Inflammatory macrophage (primary cell): ENCODE results near the gene JARID2.

Experiments
- DNase-seq, 2 donors: peaks; one replicate each; pipeline ENCODE4 v3.0.0-alpha.2; 2020 to 2022

The JARID2 gene

DNA sequence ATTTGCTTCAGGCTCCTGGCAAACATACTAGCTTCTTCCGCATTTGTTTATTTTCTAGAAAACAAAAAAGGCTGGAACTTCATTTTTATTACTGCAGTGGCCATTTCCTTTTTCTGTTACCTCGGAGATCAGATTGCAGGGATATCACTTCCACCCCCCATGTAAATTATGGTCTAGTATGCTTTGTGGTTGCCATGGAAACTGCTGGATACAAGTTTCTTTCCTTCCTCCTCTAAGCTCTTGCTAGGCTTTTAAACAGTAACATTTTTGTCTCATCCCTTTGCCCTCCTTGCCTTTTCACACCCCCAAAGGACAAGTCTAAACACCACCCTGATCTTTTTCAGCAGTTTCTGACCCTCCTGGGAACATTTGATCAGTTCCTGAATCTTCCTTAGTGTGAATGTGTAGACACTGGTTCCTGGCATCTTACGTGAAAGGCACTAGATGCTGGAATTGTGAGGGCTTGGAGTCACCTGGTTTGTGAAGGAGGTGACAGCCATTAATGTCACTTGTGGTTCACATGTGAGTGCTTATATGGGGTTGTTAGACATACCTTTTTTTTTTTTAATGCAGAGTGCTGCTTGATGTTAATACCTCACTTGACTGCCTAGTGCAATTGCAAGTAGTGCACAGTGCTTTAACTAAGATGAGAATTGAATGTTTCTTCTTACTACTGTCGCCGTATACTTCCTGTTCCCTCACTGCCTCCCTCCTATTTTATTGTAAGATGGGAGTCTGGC is 181.6 kb downstream of the JARID2 start:
- DNase-seq: peak; percentile 76 to 83

- peak; percentile 58 to 68 for DNase-seq
These were observed 183.6 kb downstream of the JARID2 start for GRCh38 chr6:15429141-15430110.

DNA sequence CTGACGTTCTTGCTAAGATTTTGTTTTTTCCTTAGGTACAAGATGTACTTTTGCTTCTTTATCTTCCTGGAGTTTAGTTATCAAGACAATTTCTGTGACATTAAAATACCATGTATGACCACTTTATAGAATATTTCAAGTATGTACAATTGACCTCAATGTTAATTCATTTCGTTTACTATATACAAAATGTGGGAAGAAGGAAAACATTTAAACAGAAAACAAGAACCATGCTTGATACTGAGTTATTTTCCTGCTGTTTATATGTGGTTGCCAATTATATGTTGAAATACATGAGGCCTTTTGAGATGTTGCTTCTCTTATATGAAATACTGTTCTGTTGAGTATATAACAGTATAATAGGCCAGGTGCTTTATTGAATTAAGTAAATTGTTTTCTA is 184.3 kb downstream of the JARID2 start:
- no peak for DNase-seq

- DNase-seq: no peak
These were observed 185.1 kb downstream of the JARID2 start for GRCh38 chr6:15430931-15431405.

DNA sequence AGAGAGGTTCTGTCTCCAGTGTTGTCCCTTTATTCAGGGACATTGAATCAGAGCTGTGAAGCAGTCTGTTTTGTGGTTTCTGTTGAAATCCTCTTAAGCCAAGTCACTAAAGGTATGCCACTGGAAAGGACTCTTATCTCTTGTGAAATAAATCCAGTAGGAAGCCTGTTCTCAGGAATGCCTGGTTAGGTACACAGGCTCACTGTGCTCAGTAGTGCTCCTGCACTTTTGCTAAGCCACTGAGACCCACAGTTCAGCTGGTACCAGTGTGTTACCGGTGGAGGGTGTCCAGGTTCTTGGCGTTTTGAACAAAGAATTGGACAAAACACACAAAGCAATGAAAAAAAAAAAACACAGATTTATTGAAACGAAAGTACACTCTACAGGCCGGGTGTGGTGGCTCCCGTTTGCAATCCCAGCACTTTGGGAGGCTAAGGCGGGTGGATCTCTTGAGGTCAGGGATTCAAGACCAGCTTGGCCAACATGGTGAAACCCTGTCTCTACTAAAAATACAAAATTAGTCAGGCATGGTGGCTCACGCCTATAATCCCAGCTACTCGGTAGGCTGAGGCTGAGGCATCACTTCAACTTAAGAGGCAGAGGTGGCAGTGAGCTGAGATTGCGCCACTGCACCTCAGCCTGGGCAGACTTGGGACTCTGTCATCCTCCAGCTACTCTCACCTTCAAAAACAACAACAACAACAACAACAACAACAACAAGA is 186.1 kb downstream of the JARID2 start:
- DNase-seq: peak in 1 of 2 donors; percentile 37

DNA sequence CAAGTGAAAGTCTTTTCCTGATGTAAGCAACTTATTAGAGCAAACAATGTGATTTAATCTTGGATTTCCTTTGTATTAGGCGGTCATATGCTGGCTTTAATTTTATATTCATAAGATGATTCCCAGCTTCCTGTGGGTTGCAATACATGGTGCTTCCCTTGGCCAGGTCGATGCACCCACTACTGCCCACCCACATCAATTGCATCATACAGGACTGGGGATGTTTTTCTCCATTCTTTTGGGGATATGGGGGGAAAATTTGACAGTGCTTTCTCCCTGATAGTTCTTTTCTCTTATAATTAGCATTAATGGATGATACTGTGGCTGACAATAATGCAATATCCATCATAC is 187.6 kb downstream of the JARID2 start:
- no peak for DNase-seq

GRCh38 chr6:15434263-15434662 is 188.4 kb downstream of the JARID2 start:
- DNase-seq: no peak

DNA sequence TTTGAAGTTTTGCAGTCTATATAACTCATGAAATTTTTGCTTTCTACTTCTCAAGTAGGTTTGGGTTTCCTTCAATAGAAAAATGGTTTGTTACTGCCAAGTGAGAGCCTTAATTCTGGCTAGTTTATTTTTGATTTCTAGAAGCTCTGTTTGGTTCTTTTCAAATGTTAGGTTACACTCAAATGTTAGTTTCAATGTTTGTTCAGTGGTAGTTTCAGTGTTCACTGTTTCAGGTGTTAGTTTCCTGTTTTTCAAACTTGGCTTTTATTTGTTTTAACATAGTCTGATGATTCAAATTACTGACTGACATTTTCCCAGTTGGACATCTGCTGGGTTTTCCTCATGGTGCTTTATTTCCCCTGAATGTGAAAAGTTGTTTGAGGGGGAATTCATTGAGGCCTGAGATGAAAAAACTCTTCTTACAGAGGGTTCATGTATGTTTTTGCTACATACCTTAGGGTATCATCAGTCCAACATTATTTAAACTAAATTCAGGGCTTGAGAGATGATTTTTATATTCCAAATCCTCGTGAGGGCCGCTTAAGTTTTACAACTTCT is 189.0 kb downstream of the JARID2 start:
- DNase-seq: no peak

DNA sequence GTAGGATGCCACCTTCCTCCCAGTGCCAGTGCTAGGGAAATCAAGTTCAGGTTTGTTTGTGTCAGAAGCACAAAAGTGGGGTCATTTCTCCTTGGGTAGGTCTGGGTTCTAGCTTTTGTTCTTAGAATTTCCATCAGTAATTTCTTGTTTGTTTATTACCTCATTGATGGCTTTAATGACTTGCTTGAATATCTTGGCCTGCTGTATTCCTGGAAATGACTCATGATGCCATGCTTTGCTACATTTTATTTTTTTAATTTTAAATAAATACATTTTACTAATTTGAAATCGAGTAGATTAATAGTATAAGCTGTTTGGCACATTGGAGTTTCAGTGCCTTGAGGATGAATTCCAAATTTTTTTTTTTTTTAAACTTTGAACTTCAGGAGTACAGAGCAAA is 189.6 kb downstream of the JARID2 start:
- no peak for DNase-seq

- no peak for DNase-seq
These were observed 190.6 kb downstream of the JARID2 start for GRCh38 chr6:15436451-15436850.

- DNase-seq: peak in 1 of 2 donors; percentile 27
These were observed 191.3 kb downstream of the JARID2 start for GRCh38 chr6:15437090-15437635.

- no peak for DNase-seq
These were observed 193.6 kb downstream of the JARID2 start for GRCh38 chr6:15439410-15440025.

DNA sequence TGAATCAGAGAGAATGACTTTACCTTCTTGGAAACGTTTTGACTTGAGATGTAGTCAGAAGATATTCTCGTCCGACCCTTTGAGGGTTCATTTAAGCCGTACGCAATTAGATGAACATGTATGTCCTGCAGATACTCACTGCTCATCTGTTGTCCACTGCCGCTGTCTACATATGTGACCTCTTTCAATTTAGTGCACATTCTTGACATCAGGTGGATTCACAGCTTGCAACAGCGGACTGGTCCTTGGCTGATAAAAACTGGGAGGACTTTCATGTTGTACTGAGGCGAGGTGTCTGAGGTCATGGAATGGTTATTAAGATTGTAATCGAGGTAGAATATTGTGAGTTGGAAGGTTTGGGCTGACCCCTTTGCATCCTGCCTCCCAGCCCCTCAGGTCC is 194.2 kb downstream of the JARID2 start:
- no peak for DNase-seq

DNA sequence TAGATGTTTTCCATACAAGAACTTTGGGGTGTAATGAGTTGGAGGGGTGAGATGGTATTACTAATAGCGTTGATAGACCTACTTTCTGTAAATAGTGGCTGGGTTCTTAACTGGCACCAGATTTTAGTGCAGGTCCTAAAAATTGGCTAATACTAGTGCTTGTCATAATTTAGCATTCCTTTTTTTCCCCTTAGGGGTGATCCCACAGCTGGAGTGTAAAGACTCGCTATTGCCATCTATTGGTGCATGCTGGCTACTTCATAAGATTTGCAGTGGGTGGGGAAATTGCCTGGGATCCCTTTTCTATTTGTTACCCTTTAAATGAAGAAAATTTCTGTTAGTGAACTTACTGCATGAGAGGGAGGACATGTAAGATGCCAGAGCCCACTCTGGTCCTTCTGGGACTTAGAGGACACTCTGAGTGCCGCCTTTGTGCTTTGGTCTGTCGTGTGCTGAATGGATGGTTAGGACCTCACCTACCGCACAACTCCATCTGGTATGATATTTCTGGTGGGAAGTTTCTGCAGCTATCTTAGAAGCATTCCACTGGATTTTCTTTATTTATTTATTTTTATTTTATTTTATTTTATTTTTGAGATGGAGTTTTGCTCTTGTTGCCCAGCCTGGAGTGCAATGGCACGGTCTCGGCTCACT is 195.5 kb downstream of the JARID2 start:
- peak; percentile 68 to 74 for DNase-seq

- DNase-seq: peak; percentile 31 to 39
These were observed 196.1 kb downstream of the JARID2 start for GRCh38 chr6:15441981-15442380.

DNA sequence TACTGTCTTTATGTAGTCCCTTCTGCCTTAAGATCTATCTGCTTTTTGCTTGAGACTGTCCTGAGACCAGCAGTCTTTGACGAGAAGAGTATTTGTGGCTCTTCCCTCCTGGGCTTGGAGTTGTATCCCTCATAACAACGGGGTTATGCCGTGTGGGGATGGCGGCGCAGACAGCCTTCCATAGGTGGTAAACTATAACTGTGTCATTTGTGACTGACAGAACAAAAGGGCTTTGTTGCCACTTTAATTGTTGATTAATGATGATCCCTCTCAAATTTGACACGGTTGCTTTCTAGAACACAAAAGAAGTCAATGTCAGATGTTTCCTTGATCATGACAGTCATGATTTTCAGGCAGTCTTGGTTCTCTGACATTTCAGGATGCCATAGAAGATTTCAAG is 196.6 kb downstream of the JARID2 start:
- no peak for DNase-seq

- DNase-seq: peak; percentile 64 to 80
These were observed 197.4 kb downstream of the JARID2 start for GRCh38 chr6:15443119-15443830.

DNA sequence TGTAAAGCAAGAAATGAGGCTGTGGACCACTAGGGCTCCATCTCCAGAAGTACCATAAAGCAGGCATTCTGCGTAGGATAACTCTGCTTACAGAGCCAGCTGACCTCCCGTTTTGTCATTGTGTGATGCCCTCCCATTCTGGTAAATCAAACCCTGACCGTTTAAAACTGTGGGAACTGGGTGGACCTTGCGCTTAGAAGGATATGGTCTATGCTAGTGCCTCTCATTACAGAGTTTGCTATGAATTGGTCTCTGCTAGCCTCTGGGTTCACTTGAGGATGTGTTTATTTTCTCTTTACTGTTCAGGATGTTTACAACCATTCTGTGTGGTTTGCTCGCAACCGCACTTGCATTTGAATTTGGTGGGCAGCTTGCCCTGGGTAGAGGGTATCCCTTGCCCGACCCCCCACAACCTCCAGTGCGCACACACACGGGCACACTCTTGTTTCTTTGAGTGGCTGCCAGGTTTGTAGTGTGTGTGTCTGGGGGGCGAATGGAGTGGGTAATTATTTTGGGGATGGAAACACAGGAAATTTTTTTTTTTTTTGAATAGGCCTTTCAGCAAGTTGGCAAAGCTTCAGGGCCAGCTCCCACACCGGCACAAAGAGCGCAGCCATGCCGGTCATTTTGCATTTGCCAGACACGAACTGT is 198.3 kb downstream of the JARID2 start:
- DNase-seq: no peak

DNA sequence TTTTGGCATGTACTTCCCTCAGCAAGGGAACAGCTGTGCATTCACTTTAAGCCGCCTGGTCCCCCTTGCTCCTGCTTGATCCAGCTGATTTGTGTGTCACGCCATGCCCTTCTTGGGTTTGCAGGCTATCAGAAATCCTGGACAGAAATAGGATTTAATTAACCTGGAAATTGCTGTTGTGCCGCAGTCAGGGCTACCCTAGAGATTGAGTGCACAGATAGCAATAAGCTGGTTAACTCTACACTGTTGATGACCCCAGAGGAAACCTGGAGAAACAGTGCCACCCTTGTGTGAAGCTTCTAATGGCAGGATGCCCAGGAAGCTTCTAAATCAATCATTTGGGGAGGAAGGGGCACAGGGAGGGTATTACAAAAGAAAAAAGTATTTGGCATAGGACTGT is 199.0 kb downstream of the JARID2 start:
- DNase-seq: no peak
